AG08396 (cell line): ENCODE data around the gene TRAPPC8.

Source experiments
- DNase-seq: peaks from one replicate; pipeline ENCODE4 v3.0.0; 2012; ENCODE audit warnings: low spot score, mixed read lengths

TRAPPC8 gene

DNA sequence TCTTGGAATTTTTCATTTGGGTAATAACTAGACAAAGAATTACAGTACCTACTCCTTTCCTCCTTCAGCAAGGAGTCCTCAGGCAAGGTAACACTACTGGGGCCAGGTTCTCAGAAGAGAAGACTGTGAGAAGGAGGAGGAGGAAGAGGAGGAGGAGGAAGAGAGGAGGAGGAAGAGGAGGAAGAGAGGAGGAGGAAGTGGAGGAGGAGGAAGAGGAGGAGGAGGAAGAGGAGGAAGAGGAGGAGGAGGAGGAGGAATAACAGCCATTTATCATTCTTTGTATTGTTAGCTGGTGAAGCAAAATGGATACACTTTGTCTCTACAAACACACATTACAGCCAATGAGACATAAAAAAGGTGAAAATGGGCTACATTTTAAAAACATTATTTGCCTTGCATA, 149.4 kb downstream of the TRAPPC8 start:
- DNase-seq: no peak

DNA sequence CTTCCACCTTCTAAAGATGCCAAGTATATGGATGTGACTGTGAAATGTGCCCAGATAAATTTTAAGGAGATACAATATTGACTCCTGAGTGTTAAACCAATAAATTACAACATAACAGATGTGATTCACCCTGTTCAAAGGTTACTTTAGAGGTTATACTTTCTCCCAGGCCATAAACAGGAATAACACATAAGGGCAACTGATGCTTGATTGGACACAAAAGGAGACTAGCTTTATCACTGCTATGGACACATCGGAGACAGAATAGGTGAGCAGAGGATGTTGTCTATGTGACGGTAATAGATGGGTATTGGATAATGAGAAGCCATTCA, 150.4 kb downstream of the TRAPPC8 start:
- DNase-seq: no peak

DNA sequence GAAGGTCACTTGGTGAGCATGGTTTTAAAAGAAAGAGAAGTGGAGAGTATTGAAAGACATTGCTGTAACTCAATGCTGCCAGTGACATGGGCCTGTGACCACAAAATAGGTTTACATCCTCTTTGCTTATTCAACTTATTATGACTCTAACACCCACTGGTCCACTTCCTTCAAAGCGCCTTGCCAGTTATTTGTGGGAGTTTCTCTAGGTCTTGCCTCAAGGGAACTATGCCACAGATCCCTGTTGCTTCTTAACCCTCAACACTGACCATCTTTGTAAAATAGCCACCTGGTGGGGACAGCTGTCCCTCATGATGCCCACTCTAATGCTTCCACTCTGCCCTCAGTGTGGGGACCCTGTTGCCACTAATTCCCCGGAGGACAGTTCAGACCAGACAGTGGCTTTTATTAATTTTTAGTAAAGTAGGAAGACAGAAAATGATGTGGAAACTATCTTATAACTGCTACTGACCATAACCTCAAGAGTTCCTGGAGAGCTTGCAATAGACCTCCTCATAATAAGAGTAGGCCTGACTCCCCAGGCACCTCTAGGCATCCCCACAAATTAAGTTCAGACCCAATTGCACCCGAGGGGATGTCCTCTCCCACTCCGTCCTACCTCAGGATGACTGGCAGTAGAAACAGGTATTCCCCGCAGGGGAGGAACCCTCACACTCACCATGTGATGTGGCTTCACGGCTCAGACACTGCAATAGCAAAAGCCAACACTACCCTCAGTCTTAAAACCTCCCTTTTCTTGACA, 150.9 kb downstream of the TRAPPC8 start:
- no peak for DNase-seq

DNA sequence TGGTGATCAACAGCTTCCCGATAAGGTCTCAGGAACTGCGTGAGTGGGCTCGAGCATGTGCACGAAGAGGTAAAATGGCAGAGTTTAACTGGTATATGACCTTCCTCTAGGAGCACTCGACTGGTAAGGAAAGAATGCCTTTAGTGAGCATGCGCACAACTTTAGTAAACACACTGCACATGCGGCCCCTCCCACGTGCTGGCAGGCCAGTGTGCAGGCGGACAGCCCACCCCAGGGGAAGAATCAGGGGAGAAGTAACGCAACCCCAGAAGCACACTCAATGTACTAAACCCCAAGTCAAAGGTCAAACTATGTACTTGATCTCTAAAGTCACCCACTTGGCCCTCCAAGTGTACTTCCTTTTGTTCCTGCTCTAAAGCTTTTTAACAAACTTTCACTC, 153.5 kb downstream of the TRAPPC8 start:
- no peak for DNase-seq

DNA sequence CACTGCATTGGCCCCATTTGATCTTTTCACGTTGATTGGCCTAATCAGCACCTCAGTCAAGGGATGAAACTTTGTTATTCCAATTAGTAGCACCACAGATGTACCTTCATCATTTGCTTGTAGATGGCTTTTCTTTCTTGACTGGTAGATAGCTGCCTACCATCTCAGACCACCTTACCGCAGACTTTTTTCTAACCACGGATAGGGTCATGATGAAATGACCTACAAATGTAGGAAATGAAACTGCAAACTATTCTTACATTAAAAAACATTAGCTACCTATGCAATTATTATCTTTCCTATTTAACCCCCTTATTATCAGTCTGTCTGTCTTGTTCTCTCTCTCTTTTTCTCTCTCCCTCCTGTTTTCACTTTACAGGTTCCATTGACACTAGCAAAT, 159.9 kb downstream of the TRAPPC8 start:
- DNase-seq: no peak
